ENCODE data around the gene KCND3. TPM values are rescaled to one million over a fixed set of nuclear protein-coding genes. Genes with fewer than 3 reads are reported as not detected.

KCND3 gene
- total RNA-seq, 4 donors from 2014 or later: 4.8 to 11.1 (median 5.7) TPM

DNA sequence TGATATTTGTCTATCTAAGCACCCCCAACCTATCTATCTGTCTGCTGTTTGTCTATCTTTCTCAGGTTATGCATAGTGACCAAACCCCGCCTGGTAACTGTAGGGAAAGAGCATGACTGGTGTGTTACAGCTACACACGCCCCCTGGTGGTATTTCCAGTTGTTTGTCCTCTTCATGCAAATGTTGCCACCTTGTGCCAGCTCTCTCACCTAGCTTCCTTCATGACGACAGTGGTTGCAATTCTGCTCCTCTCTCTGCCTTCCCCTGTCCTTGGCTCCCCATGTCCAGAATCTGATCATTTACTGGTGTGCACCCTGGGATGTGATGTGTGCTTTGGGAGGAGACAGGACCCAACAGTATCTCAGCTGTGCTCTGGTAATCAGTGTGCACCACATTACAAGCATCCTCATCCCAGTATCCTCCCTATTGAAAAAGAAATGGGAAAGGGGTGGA is 242.2 kb downstream of the KCND3 start:
- TF ChIP-seq, protein P1, sequence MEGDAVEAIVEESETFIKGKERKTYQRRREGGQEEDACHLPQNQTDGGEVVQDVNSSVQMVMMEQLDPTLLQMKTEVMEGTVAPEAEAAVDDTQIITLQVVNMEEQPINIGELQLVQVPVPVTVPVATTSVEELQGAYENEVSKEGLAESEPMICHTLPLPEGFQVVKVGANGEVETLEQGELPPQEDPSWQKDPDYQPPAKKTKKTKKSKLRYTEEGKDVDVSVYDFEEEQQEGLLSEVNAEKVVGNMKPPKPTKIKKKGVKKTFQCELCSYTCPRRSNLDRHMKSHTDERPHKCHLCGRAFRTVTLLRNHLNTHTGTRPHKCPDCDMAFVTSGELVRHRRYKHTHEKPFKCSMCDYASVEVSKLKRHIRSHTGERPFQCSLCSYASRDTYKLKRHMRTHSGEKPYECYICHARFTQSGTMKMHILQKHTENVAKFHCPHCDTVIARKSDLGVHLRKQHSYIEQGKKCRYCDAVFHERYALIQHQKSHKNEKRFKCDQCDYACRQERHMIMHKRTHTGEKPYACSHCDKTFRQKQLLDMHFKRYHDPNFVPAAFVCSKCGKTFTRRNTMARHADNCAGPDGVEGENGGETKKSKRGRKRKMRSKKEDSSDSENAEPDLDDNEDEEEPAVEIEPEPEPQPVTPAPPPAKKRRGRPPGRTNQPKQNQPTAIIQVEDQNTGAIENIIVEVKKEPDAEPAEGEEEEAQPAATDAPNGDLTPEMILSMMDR (IDR thresholded peaks at IDR 0.05; ENCODE audit: low read depth): no peak

DNA sequence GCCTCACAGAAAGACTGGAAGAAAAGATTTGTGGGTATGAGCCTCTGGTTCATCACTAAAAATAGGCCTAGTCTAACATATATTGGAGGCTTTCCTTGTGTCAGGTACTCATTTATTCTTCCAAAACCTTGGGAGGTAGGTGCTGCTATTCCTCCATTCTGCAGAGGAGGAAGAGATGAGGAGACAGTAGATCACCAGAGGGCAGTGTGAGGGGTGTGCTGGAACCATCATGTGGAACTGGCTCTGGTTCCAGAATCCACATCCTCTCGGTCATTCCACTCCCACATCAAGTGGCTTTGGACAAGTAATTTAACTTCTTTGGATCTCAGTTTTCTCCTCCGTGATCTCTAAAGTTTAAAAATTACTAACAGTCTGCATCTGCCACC is 242.9 kb downstream of the KCND3 start:
- TF ChIP-seq, protein P1 (IDR thresholded peaks at IDR 0.05; ENCODE audit: low read depth): no peak

DNA sequence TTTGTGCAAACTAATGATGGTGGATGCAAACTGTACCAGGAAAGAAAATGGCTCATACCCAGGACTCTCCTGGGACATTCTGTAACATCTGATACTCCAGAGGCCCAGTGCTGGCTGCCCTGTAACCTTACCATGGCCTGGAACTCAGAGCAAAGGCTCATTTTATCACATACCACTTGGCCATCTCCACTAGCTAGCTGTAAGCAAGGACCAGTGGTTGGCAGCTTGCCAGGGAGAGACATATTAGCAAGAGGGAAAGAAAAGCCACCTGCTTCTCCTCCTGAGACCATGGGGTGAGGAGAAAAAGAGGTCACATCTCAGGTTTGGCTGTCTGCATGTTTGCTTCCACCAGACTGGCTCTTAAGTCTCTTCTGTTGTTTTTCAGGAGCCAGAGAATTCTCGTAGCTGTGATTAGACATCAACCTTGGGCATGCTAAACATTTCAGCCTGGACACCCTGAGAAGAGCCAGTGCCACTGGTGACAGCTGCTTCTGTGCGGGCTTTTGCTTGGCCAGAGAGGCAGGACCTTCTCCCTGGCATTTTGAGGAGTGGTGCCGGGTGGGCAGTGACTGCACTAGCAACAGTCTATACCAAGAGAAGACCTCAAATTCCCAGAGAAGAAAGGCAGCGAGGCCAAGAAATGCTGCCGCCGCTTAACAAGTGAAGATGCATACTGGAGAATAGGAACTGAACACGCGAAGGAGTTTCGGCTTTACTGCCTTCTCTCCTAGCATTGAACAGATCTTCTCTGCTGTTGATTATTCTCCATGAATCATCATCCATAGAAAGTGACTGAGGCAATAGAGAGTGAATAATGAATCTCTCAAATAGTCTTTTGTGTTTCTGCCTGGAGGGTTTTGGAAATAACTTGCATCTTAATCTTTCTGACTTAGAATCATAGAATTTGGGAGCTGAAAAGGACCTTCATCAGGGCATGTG is 243.5 kb downstream of the KCND3 start:
- TF ChIP-seq, protein P1 (IDR thresholded peaks at IDR 0.05; ENCODE audit: low read depth): no peak

DNA sequence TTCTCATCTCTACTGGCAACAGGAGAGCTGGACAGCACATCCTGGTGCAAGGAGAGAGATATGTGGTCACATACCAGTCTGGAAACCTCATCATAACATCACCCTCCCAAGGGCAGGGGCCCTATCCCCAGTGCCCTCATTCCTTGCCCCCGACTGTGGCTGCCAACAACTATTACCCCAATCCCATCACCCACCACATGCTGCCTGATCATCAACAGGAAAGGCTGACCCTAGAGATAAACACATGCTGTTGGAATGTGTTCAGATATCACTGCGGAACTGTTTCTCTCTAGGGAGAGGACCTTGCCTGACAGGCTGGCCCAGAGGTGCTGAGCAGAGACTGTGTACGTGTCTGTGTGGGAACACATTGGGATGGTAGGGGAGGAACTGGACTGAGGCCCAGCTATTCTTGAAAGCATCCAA is 245.8 kb downstream of the KCND3 start:
- TF ChIP-seq, protein P1 (IDR thresholded peaks at IDR 0.05; ENCODE audit: low read depth): no peak

DNA sequence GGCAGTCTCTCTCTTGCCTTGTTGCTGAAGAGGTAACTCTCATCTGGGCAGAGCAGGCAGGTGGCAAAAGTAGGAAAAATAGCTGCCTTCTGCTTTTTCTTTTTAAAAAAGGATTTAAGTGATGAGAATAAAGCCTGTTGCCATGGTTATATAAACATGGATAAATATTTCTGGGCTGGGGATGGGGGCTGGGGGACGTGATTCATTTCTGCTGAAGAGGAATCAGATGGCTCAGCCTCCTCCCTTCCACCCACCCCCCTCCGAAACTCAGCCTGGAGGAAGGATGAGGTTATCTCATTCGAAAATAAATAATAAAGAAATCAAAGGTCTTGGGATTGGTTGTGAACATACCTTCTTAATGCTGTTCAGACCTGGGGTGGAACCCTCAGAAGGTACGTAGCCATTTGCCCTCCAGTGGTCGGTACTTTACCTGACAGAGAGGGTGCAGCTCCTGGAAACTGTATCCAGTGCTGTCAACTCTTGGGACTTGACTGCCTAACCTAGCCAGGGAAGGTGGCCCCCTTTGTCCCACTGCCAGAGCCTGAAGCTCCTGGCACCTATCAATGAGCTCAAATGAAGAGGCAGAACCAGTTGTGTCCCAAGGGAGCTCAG is 246.4 kb downstream of the KCND3 start:
- TF ChIP-seq, protein P1 (IDR thresholded peaks at IDR 0.05; ENCODE audit: low read depth): no peak

DNA sequence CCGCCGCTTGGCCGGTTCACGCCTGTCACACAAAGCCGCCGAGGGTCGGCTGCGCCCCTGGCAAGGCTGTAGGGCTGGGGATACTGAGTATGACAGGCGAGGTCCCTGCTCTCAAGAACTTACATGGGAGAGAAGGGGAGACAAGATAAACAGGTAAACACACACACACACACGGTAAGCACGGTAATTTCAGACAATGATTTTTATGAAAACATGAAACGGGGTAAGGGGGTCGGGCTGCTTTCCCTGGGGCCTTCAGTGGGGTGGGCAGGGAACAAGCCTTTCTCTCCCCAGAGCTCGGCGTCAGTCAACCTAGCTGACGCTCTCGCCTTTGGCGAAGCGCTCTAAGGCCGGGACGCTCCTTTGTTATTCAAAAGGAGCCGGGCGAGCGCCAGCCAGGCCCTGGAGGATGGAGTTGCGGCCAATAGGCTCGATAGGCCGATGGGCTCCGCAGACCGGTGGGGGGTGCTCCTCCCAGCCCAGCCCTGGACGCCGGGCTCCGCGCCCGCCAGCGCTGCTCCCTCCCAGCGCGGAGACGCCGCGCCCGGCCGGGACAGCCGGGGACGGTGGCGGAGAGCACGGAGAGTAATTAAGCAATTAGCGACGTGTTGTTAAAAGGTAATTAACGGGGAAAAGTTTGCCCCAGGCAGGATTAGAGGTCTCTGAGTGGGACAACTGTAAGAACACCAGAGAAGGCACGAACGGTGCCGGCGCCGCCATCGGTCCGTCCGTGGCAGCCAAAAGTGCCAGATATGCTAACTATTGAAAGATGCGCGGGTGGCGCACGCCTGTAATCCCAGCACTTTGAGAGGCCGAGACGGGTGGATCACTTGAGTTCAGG is 249.3 kb downstream of the KCND3 start:
- TF ChIP-seq, protein P1 (IDR thresholded peaks at IDR 0.05; ENCODE audit: low read depth): no peak
